ENCODE data around the gene MYRF. TPM values are rescaled to one million over a fixed set of nuclear protein-coding genes. Genes with fewer than 3 reads are reported as not detected.
A peak's percentile ranks its signal among the peaks of the same experiment; 100 is the strongest.

MYRF gene
- total RNA-seq, 1 donor from 2014 or later, result 39.5 TPM

DNA sequence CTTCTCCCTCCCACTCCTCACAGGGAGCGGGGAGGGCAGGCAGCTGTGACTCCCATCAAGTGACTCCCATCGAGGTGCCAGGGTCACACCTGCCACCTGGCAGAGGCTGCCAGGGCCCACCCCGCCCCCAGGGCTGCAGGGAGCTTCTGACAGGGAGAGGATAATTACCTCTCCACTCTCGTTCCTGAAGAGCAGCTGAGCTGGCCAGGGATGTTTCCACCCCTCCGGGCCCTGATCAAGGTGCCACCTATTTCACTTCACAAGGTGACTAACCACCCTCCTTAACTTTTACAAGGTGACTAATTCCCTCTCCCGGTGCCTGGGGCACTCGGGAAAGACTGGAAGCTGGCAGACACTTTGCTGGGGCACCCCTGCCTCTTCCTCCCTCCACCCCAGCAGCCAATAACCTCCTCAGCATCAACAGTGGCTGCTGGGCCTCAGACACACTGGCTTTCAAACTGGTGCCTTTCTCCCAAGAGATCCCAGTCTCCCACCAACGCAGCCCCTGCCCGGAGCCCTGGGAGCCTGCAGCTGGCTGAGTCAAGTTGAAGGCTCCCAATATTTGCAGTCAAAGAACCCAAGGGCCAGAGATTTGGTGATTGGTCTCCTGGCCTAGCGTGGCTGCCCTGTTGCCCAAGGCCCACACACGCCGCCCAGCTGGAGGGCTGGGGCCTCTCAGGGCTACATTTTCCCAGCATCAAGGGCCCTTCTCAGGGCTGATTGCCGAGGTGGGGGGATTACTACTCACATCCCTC lies 22.0 kb upstream of the MYRF start:
- no peak overlapping the region for H3K27ac Mint-ChIP-seq (ENCODE audit: unreplicated experiment)
- peaks cover 5% of the 10 kb centered on the region for H3K27me3 Mint-ChIP-seq (ENCODE audit: low read depth, unreplicated experiment)
- H3K4me3 Mint-ChIP-seq (ENCODE audit: unreplicated experiment), result no peak overlapping the region
- no peaks in the 10 kb centered on the region for H3K9me3 Mint-ChIP-seq (ENCODE audit: unreplicated experiment)
- no peak overlapping the region for H3K4me2 ChIP-seq (ENCODE audit: low read length)
- H3K27me3 ChIP-seq (ENCODE audit: insufficient read depth, low read length), result no peaks in the 10 kb centered on the region
- H3K36me3 ChIP-seq (ENCODE audit: insufficient read depth, low read length), result peaks cover 2% of the 10 kb centered on the region
- no peak overlapping the region for H3K27ac ChIP-seq (ENCODE audit: low read depth, low read length)
- no peak overlapping the region for H3K4me3 ChIP-seq (ENCODE audit: insufficient read depth, low read depth, low read length)
- peaks cover 22% of the 10 kb centered on the region for H3K4me1 Mint-ChIP-seq (ENCODE audit: low read depth, unreplicated experiment)
- peaks cover 42% of the 10 kb centered on the region for H3K4me1 ChIP-seq (ENCODE audit: insufficient read depth, low read length)
- TF ChIP-seq EZH2 (IDR thresholded peaks at IDR 0.05; ENCODE audit: insufficient read depth, low read length), result no peak
- TF ChIP-seq, protein P1, sequence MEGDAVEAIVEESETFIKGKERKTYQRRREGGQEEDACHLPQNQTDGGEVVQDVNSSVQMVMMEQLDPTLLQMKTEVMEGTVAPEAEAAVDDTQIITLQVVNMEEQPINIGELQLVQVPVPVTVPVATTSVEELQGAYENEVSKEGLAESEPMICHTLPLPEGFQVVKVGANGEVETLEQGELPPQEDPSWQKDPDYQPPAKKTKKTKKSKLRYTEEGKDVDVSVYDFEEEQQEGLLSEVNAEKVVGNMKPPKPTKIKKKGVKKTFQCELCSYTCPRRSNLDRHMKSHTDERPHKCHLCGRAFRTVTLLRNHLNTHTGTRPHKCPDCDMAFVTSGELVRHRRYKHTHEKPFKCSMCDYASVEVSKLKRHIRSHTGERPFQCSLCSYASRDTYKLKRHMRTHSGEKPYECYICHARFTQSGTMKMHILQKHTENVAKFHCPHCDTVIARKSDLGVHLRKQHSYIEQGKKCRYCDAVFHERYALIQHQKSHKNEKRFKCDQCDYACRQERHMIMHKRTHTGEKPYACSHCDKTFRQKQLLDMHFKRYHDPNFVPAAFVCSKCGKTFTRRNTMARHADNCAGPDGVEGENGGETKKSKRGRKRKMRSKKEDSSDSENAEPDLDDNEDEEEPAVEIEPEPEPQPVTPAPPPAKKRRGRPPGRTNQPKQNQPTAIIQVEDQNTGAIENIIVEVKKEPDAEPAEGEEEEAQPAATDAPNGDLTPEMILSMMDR (IDR thresholded peaks at IDR 0.05; ENCODE audit: insufficient read depth, low read depth, low read length), result no peak
- H3K79me2 ChIP-seq (ENCODE audit: insufficient read depth, low read length), result no peaks in the 10 kb centered on the region
- H4K20me1 ChIP-seq (ENCODE audit: insufficient read depth, low read length), result peaks cover 18% of the 10 kb centered on the region
- no peak overlapping the region for H3K9ac ChIP-seq (ENCODE audit: low read length)
- H2AFZ ChIP-seq (ENCODE audit: low read depth, low read length), result no peak overlapping the region
- H3K36me3 Mint-ChIP-seq (ENCODE audit: low read depth, unreplicated experiment), result peaks cover 16% of the 10 kb centered on the region
- FAIRE-seq (no peak), DNase-seq (ENCODE audit: low read depth) (no peak)
- H3K9me3 ChIP-seq (ENCODE audit: insufficient read depth, low read depth, low read length), result no peaks in the 10 kb centered on the region

DNA sequence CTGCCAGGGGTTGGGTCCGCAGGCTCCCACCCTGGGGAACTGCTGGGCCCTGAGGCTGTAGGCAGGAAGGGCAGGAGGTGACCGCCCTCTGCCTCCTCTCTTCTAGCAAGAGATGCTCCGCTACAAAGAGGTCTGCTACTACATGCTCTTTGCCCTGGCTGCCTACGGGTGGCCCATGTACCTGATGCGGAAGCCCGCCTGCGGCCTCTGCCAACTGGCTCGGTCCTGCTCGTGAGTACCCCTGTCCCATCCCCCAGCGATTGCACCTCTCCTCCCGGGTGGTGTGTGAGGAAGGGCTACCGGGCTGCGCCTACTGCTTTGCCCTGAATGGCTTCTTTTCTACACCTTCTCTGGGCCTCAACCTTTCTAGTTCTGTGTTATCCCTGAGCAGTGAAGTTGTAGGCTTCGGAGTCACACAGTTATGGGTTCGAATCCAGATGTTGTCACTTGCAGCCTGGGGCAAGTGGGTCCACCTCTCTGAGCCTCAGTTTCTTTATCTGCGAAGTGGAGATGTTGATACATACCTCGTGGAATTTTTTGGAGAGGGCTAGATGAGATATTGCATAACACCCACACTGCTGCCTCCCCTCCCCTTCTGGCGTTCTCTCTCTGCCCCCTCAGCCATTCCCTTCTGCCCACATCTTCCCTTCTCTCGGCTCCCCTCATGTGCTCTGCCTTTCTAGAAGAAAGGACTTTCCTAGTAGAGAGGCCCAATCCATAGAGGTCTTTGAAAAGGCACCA lies 21.1 kb upstream of the MYRF start:
- Mint-ChIP-seq H3K4me1 (ENCODE audit: low read depth, unreplicated experiment) (peaks cover 16% of the 10 kb centered on the region), H3K9me3 (ENCODE audit: unreplicated experiment) (no peaks in the 10 kb centered on the region), H3K27ac (ENCODE audit: unreplicated experiment) (no peak overlapping the region), H3K27me3 (ENCODE audit: low read depth, unreplicated experiment) (peaks cover 5% of the 10 kb centered on the region), H3K36me3 (ENCODE audit: low read depth, unreplicated experiment) (peaks cover 13% of the 10 kb centered on the region), H3K4me3 (ENCODE audit: unreplicated experiment) (peak overlapping the region; percentile 50)
- Histone ChIP-seq H3K79me2 (ENCODE audit: insufficient read depth, low read length) (no peaks in the 10 kb centered on the region), H3K9ac (ENCODE audit: low read length) (no peak overlapping the region), H3K36me3 (ENCODE audit: insufficient read depth, low read length) (peaks cover 6% of the 10 kb centered on the region), H3K4me2 (ENCODE audit: low read length) (no peak overlapping the region), H2AFZ (ENCODE audit: low read depth, low read length) (no peak overlapping the region), H3K27ac (ENCODE audit: low read depth, low read length) (no peak overlapping the region), H4K20me1 (ENCODE audit: insufficient read depth, low read length) (peaks cover 18% of the 10 kb centered on the region), H3K4me1 (ENCODE audit: insufficient read depth, low read length) (peaks cover 33% of the 10 kb centered on the region), H3K27me3 (ENCODE audit: insufficient read depth, low read length) (no peaks in the 10 kb centered on the region), H3K4me3 (ENCODE audit: insufficient read depth, low read depth, low read length) (no peak overlapping the region), H3K9me3 (ENCODE audit: insufficient read depth, low read depth, low read length) (no peaks in the 10 kb centered on the region)
- no peak for FAIRE-seq
- TF ChIP-seq EZH2 (IDR thresholded peaks at IDR 0.05; ENCODE audit: insufficient read depth, low read length), result no peak
- TF ChIP-seq, protein P1 (IDR thresholded peaks at IDR 0.05; ENCODE audit: insufficient read depth, low read depth, low read length), result no peak
- DNase-seq (ENCODE audit: low read depth), result no peak
